ENCODE measurements around the gene SPTAN1. TPM values are rescaled to one million over a fixed set of nuclear protein-coding genes. Genes with fewer than 3 reads are reported as not detected.

The SPTAN1 gene
- total RNA-seq, 4 donors from 2014 or later, result 223 to 390 (median 286) TPM

- no peaks in the 10 kb centered on the region for H3K9me3 ChIP-seq
- peak overlapping the region in 2 of 4 donors; percentile 64 to 73 for H3K27ac ChIP-seq
- TF ChIP-seq POLR2A (IDR thresholded peaks at IDR 0.05) (no peak), POLR2AphosphoS5 (IDR thresholded peaks at IDR 0.05) (no peak), EP300 (IDR thresholded peaks at IDR 0.05) (no peak), CTCF (IDR thresholded peaks at IDR 0.05) (no peak)
- 58 to 73% methylated on average over 3 to 5 of the region's 9 CpGs for WGBS, 2 donors (ENCODE audit: low coverage in 1 of 2)
- peaks cover 0 to 98% of the 10 kb centered on the region in 2 donors for H3K36me3 ChIP-seq
- peaks cover 2 to 40% (median 18%) of the 10 kb centered on the region in 3 donors for H3K4me1 ChIP-seq
- no peaks in the 10 kb centered on the region for H3K27me3 ChIP-seq
- H3K4me3 ChIP-seq, result no peak overlapping the region
- ATAC-seq, result no peak
Observed at GRCh38 chr9:128629852-128630545, 77.6 kb downstream of the SPTAN1 start.

GRCh38 chr9:128631636-128632035, 79.2 kb downstream of the SPTAN1 start:
- Histone ChIP-seq H3K9me3 (no peaks in the 10 kb centered on the region), H3K36me3 (peaks cover 0 to 81% of the 10 kb centered on the region in 2 donors), H3K27me3 (no peaks in the 10 kb centered on the region), H3K27ac (peak overlapping the region in 1 of 4 donors; percentile 89), H3K4me3 (no peak overlapping the region), H3K4me1 (peaks cover 3 to 57% (median 30%) of the 10 kb centered on the region in 3 donors)
- ATAC-seq, result no peak
- TF ChIP-seq CTCF (IDR thresholded peaks at IDR 0.05), result no peak
- TF ChIP-seq POLR2AphosphoS5 (IDR thresholded peaks at IDR 0.05), result no peak
- TF ChIP-seq POLR2A (IDR thresholded peaks at IDR 0.05), result no peak
- TF ChIP-seq EP300 (IDR thresholded peaks at IDR 0.05), result no peak
- 90 to 96% methylated on average over 7 to 8 of the region's 9 CpGs for WGBS, 2 donors (ENCODE audit: low coverage in 1 of 2)

GRCh38 chr9:128632066-128632465, 79.7 kb downstream of the SPTAN1 start:
- TF ChIP-seq EP300 (IDR thresholded peaks at IDR 0.05) (no peak), CTCF (IDR thresholded peaks at IDR 0.05) (no peak), POLR2AphosphoS5 (IDR thresholded peaks at IDR 0.05) (no peak), POLR2A (IDR thresholded peaks at IDR 0.05) (no peak)
- Histone ChIP-seq H3K4me1 (peaks cover 3 to 57% (median 30%) of the 10 kb centered on the region in 3 donors), H3K9me3 (no peaks in the 10 kb centered on the region), H3K4me3 (no peak overlapping the region), H3K36me3 (peaks cover 0 to 77% of the 10 kb centered on the region in 2 donors), H3K27me3 (no peaks in the 10 kb centered on the region), H3K27ac (peak overlapping the region in 2 of 4 donors; percentile 31 to 89)
- ATAC-seq, result no peak
- WGBS, 2 donors (ENCODE audit: low coverage in 1 of 2), result 60% methylated on average over 1 of the region's 10 CpGs; no CpG with 5 or more reads in 1 of the 2 donors

- TF ChIP-seq CTCF (IDR thresholded peaks at IDR 0.05) (no peak), POLR2AphosphoS5 (IDR thresholded peaks at IDR 0.05) (no peak), POLR2A (IDR thresholded peaks at IDR 0.05) (no peak), EP300 (IDR thresholded peaks at IDR 0.05) (no peak)
- H3K4me1 ChIP-seq, result peaks cover 3 to 53% (median 30%) of the 10 kb centered on the region in 3 donors
- H3K36me3 ChIP-seq, result peaks cover 0 to 73% of the 10 kb centered on the region in 2 donors
- no peaks in the 10 kb centered on the region for H3K27me3 ChIP-seq
- H3K4me3 ChIP-seq, result no peak overlapping the region
- peak overlapping the region in 2 of 4 donors; percentile 31 to 89 for H3K27ac ChIP-seq
- no peaks in the 10 kb centered on the region for H3K9me3 ChIP-seq
- ATAC-seq, result no peak
- 20 to 60% methylated on average over 1 of the region's 14 CpGs for WGBS, 2 donors (ENCODE audit: low coverage in 1 of 2)
Observed at GRCh38 chr9:128632486-128632885, 80.1 kb downstream of the SPTAN1 start.

- TF ChIP-seq POLR2A (IDR thresholded peaks at IDR 0.05) (no peak), CTCF (IDR thresholded peaks at IDR 0.05) (no peak), POLR2AphosphoS5 (IDR thresholded peaks at IDR 0.05) (no peak), EP300 (IDR thresholded peaks at IDR 0.05) (no peak)
- Histone ChIP-seq H3K27me3 (no peaks in the 10 kb centered on the region), H3K4me1 (peaks cover 3 to 48% (median 27%) of the 10 kb centered on the region in 3 donors), H3K36me3 (peaks cover 0 to 67% of the 10 kb centered on the region in 2 donors), H3K27ac (peak overlapping the region in 3 of 4 donors; percentile 21 to 89 (median 31)), H3K9me3 (no peaks in the 10 kb centered on the region), H3K4me3 (no peak overlapping the region)
- ATAC-seq, result no peak
- WGBS, 2 donors (ENCODE audit: low coverage in 1 of 2), result 83 to 93% methylated on average over 11 to 17 of the region's 21 CpGs
Observed at GRCh38 chr9:128633057-128633456, 80.7 kb downstream of the SPTAN1 start.

Measured in gastroesophageal sphincter (tissue), 4 donors.